ENCODE data around the gene TSPO2. TPM values are rescaled to one million over a fixed set of nuclear protein-coding genes. Genes with fewer than 3 reads are reported as not detected.
A peak's percentile ranks its signal among the peaks of the same experiment; 100 is the strongest.

The TSPO2 gene
- total RNA-seq, 4 donors from 2014 or later: not detected

- Histone ChIP-seq H3K4me1 (peaks cover 37 to 45% of the 10 kb centered on the region in 2 donors), H3K9me3 (no peaks in the 10 kb centered on the region), H3K36me3 (no peaks in the 10 kb centered on the region), H3K4me3 (no peak overlapping the region), H3K27ac (peak overlapping the region; percentile 49 to 78 (median 68)), H3K27me3 (no peaks in the 10 kb centered on the region)
- intact Hi-C loops (cut with DNase I; ENCODE audit: low total_unique reads): loop anchor here (5.0 kb wide), 1 partner anchor 61 kb away; no protein-coding TSS in a partner anchor
- in situ Hi-C loops (cut with MboI; ENCODE audit: low sequenced_read_pairs in 4 of 4): no loop called here
- TF ChIP-seq CTCF (IDR thresholded peaks at IDR 0.05 in 4 of 5, conservative IDR thresholded peaks at IDR 0.05 in 1 of 5) (no peak), POLR2A (IDR thresholded peaks at IDR 0.05) (no peak)
- ATAC-seq: peak; percentile 89 to 92
- DNase-seq: peak; percentile 34 to 60
Measured at GRCh38 chr6:40998661-40999060, 43.6 kb upstream of the TSPO2 start.

DNA sequence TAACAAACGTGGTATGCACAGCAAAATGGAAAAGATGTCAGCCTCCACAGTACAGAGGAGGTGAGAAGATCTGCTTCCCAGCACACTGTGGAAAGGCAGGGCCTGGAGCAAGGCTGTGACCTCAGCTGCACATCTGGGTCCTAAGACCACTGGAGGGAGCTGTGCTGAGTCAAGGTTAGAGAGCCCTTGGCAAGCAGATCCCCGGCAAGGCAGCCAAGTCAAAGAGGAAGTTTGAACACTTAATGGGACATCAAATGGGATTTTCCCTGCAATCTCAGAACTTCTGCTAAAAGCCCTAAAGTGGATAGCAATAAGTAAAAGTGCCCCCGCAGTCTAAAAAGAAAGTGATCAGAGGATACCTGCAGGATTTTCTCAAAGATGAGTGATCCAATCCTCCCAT lies 42.7 kb upstream of the TSPO2 start:
- no peaks in the 10 kb centered on the region for H3K27me3 ChIP-seq
- DNase-seq (peak; percentile 16 to 34), ATAC-seq (peak in 1 of 2 donors; percentile 42)
- no peaks in the 10 kb centered on the region for H3K36me3 ChIP-seq
- no peak for TF ChIP-seq POLR2A (IDR thresholded peaks at IDR 0.05)
- peak in 2 of 5 experiments; percentile 12 to 29 for TF ChIP-seq CTCF (IDR thresholded peaks at IDR 0.05 in 4 of 5, conservative IDR thresholded peaks at IDR 0.05 in 1 of 5)
- H3K27ac ChIP-seq: peak overlapping the region in 1 of 4 donors; percentile 78
- intact Hi-C loops (cut with DNase I; ENCODE audit: low total_unique reads) (loop anchor here (5.0 kb wide), 1 partner anchor 62 kb away; no protein-coding TSS in a partner anchor), in situ Hi-C loops (cut with MboI; ENCODE audit: low sequenced_read_pairs in 4 of 4) (no loop called here)
- H3K4me3 ChIP-seq: no peak overlapping the region
- peaks cover 37 to 45% of the 10 kb centered on the region in 2 donors for H3K4me1 ChIP-seq
- H3K9me3 ChIP-seq: no peaks in the 10 kb centered on the region

DNA sequence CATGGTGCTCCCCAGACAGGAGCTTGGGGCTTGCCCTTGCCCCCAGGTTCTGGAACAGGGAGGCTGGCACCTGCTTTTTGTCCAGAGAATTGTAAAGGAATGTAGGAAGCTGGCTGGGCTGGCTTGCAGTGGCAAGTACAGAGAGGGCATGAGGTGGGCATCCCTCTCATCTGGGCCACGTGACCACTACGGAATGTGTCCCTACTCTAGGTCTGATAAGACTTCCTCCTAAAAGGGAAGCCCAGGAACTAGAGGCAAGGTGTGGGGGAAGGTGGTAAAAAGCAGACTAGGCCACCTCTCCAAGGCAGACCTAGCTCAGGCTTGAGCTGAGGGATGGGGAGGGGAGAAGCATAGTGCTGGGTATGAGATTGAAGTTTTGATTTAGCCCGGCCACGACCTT lies 42.0 kb upstream of the TSPO2 start:
- Histone ChIP-seq H3K4me1 (peaks cover 37 to 45% of the 10 kb centered on the region in 2 donors), H3K9me3 (no peaks in the 10 kb centered on the region), H3K27me3 (no peaks in the 10 kb centered on the region), H3K36me3 (no peaks in the 10 kb centered on the region), H3K27ac (no peak overlapping the region), H3K4me3 (no peak overlapping the region)
- intact Hi-C loops (cut with DNase I; ENCODE audit: low total_unique reads) (no loop called here), in situ Hi-C loops (cut with MboI; ENCODE audit: low sequenced_read_pairs in 4 of 4) (loop anchor here in 3 of 4 donors (25.0 kb wide), 1 partner anchor 1013 kb away; no protein-coding TSS in a partner anchor)
- ATAC-seq (no peak), DNase-seq (no peak)
- TF ChIP-seq POLR2A (IDR thresholded peaks at IDR 0.05): no peak
- no peak for TF ChIP-seq CTCF (IDR thresholded peaks at IDR 0.05 in 4 of 5, conservative IDR thresholded peaks at IDR 0.05 in 1 of 5)

- no peaks in the 10 kb centered on the region for H3K9me3 ChIP-seq
- no peaks in the 10 kb centered on the region for H3K36me3 ChIP-seq
- intact Hi-C loops (cut with DNase I; ENCODE audit: low total_unique reads): no loop called here
- H3K4me1 ChIP-seq: peaks cover 32 to 38% of the 10 kb centered on the region in 2 donors
- H3K4me3 ChIP-seq: no peak overlapping the region
- H3K27me3 ChIP-seq: no peaks in the 10 kb centered on the region
- H3K27ac ChIP-seq: peak overlapping the region in 2 of 4 donors; percentile 51 to 53
- DNase-seq: peak; percentile 16 to 18
- ATAC-seq: peak; percentile 57 to 63
- in situ Hi-C loops (cut with MboI; ENCODE audit: low sequenced_read_pairs in 4 of 4): loop anchor here in 3 of 4 donors (25.0 kb wide), 1 partner anchor 1015 kb away; no protein-coding TSS in a partner anchor
- TF ChIP-seq CTCF (IDR thresholded peaks at IDR 0.05 in 4 of 5, conservative IDR thresholded peaks at IDR 0.05 in 1 of 5) (no peak), POLR2A (IDR thresholded peaks at IDR 0.05) (no peak)
Measured at GRCh38 chr6:41002168-41002567, 40.1 kb upstream of the TSPO2 start.

All from gastrocnemius medialis (tissue), 4 donors.